Activated T-cell treated with anti-CD3 and anti-CD28 coated beads, Interleukin-2, amount 50 U/mL, for 4 hours (primary cell): ENCODE results near the gene SH3BGR. TPM values are rescaled to one million over a fixed set of nuclear protein-coding genes. Genes with fewer than 3 reads are reported as not detected.

Experiments
- total RNA-seq, 3 donors: library from RNA; stranded (reverse); gene quantifications; one replicate each; pipeline ENCODE4 v1.2.1, GENCODE V29; 2021

Gene SH3BGR
- total RNA-seq, 3 donors from 2014 or later: 2.0 to 2.5 (median 2.1) TPM

Other genes with a start within 250 kb of the SH3BGR start
- gene BRWD1, start 138.3 kb upstream of the SH3BGR start, total RNA-seq: 10 to 100 TPM; 17.3 to 24.7 (median 22.9) TPM
- gene HMGN1, start 102.9 kb upstream of the SH3BGR start, total RNA-seq: 100 to 1,000 TPM; 313 to 333 (median 321) TPM
- under 1 TPM; 0.16 to 0.46 (median 0.40) TPM for gene LCA5L, start 6.2 kb upstream of the SH3BGR start, total RNA-seq
- gene B3GALT5, start 161.0 kb downstream of the SH3BGR start, total RNA-seq: under 1 TPM; 0.03 to 0.05 (median 0.05) TPM